Bronchial epithelial cell (primary cell): ENCODE data around the gene RFTN1. TPM values are rescaled to one million over a fixed set of nuclear protein-coding genes. Genes with fewer than 3 reads are reported as not detected.
A peak's percentile ranks its signal among the peaks of the same experiment; 100 is the strongest.

Experiments used
- DNase-seq: peaks from one replicate; pipeline ENCODE4 v3.0.0-alpha.2; 2010; ENCODE audit warnings: low read depth
- FAIRE-seq: peaks from 2 replicates; lab custom pipeline; 2011; peaks lifted over from hg19 to GRCh38; lab: Jason Lieb, UNC
- H3K27me3 ChIP-seq: 2 replicates; pipeline ENCODE4 v1.5.1; 2011; ENCODE audit warnings: low read length; ENCODE audit not compliant: control insufficient read depth, insufficient read depth
- H3K36me3 ChIP-seq: 2 replicates; pipeline ENCODE4 v1.5.1; 2011; ENCODE audit warnings: low read length; ENCODE audit not compliant: control insufficient read depth, insufficient read depth
- H3K4me3 ChIP-seq: 2 replicates; pipeline ENCODE4 v1.5.1; 2011; ENCODE audit warnings: mild to moderate bottlenecking, low read depth, low read length, control low read depth
- total RNA-seq: library from RNA; depleted of rRNA; stranded (reverse); fragments of >200 nt; gene quantifications from 2 replicates; pipeline ENCODE4 v1.2.1, GENCODE V29; 2014
- TF ChIP-seq, protein P1 (sequence below): IDR thresholded peaks from 2 replicates; pipeline ENCODE4 v1.5.1; 2011; ENCODE audit warnings: mild to moderate bottlenecking, moderate library complexity, low read length, control low read depth, inconsistent platforms; ENCODE audit not compliant: insufficient read depth, severe bottlenecking

RFTN1 gene
- total RNA-seq, 1 donor from 2014 or later, result 9.2 TPM

DNA sequence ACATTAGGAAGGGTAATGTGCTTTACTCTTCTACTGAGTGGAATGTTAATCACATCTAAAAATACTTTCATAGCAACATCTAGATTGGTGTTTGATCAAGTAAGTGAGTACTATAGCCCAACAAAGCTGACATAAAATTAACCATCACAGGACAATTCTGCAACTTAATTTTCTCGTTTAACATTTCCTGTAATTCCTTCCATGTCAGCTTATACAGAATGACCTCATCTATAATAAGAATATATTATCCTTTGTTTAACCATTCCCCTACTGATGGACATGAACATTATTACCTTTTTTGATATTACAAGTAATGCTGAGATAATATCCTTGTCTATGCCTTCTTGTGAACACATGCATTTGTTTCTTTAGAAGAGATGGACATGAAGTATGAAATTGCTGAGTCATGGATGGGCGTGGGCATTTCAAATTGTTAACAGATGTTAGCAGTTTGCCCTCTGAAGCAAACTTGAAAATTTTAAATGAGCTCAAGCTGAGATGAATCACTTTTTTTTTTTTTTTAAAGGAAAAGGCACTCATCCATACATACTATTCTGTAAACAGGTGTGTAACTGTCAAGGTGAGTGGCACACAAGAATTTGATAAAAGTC is 163.4 kb downstream of the RFTN1 start:
- FAIRE-seq (no peak), DNase-seq (peak; percentile 65)
- H3K36me3 ChIP-seq, result peaks cover 3% of the 10 kb centered on the region
- no peaks in the 10 kb centered on the region for H3K27me3 ChIP-seq
- TF ChIP-seq, protein P1, sequence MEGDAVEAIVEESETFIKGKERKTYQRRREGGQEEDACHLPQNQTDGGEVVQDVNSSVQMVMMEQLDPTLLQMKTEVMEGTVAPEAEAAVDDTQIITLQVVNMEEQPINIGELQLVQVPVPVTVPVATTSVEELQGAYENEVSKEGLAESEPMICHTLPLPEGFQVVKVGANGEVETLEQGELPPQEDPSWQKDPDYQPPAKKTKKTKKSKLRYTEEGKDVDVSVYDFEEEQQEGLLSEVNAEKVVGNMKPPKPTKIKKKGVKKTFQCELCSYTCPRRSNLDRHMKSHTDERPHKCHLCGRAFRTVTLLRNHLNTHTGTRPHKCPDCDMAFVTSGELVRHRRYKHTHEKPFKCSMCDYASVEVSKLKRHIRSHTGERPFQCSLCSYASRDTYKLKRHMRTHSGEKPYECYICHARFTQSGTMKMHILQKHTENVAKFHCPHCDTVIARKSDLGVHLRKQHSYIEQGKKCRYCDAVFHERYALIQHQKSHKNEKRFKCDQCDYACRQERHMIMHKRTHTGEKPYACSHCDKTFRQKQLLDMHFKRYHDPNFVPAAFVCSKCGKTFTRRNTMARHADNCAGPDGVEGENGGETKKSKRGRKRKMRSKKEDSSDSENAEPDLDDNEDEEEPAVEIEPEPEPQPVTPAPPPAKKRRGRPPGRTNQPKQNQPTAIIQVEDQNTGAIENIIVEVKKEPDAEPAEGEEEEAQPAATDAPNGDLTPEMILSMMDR, result no peak
- H3K4me3 ChIP-seq, result no peak overlapping the region

DNA sequence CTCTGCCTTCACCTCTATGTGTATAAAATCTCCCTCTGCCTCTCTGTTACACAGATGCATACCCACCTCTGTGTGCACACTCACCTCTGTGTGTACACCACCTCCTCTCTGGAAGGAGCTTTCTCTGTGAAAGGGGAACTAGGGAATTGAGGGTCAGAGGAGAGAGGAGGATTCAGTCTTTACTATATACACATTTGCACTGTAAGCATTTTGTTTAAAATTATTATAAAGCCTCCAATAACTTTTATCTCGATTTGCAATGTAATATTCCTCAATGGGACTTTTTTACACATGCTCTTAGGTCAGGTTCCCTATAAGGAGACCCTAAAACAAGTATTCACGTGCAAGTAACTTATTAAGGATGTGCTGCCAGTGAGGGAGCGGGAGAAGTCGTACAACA is 166.0 kb downstream of the RFTN1 start:
- FAIRE-seq (no peak), DNase-seq (no peak)
- TF ChIP-seq, protein P1, result no peak
- no peak overlapping the region for H3K4me3 ChIP-seq
- no peaks in the 10 kb centered on the region for H3K27me3 ChIP-seq
- H3K36me3 ChIP-seq, result peaks cover 3% of the 10 kb centered on the region

DNA sequence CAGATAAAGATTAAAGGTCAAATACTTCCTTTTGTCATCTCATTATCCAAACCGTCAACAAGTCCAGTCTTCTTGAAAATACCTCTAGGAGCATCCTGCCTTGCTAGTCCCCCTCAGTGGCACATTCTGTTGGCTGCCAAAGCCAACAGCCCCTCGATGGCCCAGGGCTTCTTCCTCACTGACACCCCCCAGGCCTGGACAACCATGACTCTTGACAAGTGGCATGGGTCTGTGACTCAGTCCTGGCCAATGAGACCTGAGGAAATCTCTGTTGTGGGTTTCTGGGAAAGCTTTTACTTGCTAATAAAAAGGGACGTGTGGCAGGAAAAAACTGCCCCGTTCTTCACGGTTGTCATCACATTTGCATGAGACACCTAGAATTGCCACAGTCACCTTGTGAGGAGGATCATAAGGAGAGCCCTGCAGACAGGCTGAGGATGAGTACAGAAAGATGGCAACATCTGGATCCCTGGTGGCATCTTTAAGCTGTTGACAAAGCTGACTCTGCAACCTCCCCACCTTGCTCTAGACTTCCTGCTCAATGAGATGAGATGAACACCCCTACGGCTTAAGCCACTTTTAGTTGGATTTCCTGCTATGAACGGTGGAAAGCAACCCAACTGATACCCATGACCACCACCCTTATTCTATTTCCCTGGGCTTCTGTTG is 167.0 kb downstream of the RFTN1 start:
- FAIRE-seq, result no peak
- Histone ChIP-seq H3K4me3 (no peak overlapping the region), H3K27me3 (no peaks in the 10 kb centered on the region), H3K36me3 (peaks cover 3% of the 10 kb centered on the region)
- DNase-seq, result no peak
- TF ChIP-seq, protein P1, result no peak

DNA sequence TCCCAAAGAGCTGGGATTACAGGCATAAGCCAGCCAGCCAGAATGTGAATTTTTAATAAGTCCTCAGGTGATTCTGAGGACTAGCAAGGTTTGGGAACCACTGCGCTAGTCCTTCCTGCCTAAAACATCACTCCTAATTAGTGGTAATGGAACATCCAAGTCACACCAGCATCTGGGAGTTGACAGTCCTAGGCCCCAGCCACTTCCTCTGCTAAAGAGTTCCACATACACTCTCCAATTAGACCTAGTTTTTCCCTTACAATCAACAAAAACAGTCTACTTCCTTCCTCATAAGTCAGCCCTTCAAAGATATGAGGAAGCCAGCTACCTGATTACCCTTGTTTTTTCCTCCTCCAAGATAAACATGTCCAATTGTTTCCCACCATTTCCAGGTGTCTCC is 170.4 kb downstream of the RFTN1 start:
- FAIRE-seq, result no peak
- TF ChIP-seq, protein P1, result no peak

DNA sequence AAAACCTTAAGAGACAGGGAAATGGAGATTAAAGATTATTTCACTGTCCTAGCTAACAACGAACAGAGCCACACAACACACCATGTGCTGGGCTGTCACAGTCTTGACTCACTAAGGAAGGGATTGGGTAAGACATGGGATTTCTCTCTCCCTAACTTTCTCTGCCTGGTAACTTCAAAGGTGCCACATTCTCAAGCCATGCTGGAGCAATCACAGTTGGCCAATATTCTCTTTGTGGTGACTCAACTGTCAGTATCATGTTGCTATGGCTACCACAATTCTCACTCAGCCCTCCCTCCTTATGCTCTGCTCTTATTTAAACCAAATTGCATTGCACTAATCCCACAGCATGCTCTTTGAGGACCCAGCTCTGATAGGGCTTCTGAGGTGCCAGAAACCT is 174.5 kb downstream of the RFTN1 start:
- no peak for FAIRE-seq
- no peaks in the 10 kb centered on the region for H3K27me3 ChIP-seq
- peak; percentile 89 for DNase-seq
- TF ChIP-seq, protein P1, result no peak
- no peaks in the 10 kb centered on the region for H3K36me3 ChIP-seq
- no peak overlapping the region for H3K4me3 ChIP-seq

More for the DNA sequence above, 170.4 kb downstream of the RFTN1 start:
- H3K27me3 ChIP-seq, result no peaks in the 10 kb centered on the region
- H3K4me3 ChIP-seq, result no peak overlapping the region
- H3K36me3 ChIP-seq, result peaks cover 3% of the 10 kb centered on the region
- DNase-seq, result no peak
